Measurements from ENCODE around the gene RSBN1L. TPM values are rescaled to one million over a fixed set of nuclear protein-coding genes. Genes with fewer than 3 reads are reported as not detected.

Gene RSBN1L
- total RNA-seq, 1 donor from 2014 or later = 27.0 TPM

DNA sequence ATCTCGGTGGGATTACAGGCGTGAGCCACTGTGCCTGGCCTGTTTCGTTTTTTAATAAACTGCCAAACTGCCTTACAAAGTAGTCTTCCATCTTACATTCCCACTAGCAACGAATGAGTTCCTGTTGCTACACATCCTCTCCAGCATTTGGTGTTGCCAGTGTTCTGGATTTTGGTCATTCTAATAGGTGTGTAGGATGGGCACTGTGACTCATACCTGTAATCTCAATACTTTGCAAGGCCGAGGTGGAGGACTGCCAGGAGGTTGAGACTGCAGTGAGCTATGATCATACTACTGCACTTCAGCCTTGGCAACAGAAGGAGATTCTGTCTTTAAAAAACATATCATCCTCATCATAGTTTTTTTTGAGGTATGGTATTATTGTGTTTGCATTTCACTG lies 21.4 kb upstream of the RSBN1L start:
- Mint-ChIP-seq H3K27ac (ENCODE audit: unreplicated experiment) (no peak overlapping the region), H3K4me1 (ENCODE audit: low read depth, unreplicated experiment) (no peaks in the 10 kb centered on the region), H3K36me3 (ENCODE audit: unreplicated experiment) (no peaks in the 10 kb centered on the region), H3K27me3 (ENCODE audit: unreplicated experiment) (no peaks in the 10 kb centered on the region), H3K4me3 (ENCODE audit: unreplicated experiment) (no peak overlapping the region), H3K9me3 (ENCODE audit: unreplicated experiment) (no peaks in the 10 kb centered on the region)
- DNase-seq = no peak
- TF ChIP-seq, protein P1, sequence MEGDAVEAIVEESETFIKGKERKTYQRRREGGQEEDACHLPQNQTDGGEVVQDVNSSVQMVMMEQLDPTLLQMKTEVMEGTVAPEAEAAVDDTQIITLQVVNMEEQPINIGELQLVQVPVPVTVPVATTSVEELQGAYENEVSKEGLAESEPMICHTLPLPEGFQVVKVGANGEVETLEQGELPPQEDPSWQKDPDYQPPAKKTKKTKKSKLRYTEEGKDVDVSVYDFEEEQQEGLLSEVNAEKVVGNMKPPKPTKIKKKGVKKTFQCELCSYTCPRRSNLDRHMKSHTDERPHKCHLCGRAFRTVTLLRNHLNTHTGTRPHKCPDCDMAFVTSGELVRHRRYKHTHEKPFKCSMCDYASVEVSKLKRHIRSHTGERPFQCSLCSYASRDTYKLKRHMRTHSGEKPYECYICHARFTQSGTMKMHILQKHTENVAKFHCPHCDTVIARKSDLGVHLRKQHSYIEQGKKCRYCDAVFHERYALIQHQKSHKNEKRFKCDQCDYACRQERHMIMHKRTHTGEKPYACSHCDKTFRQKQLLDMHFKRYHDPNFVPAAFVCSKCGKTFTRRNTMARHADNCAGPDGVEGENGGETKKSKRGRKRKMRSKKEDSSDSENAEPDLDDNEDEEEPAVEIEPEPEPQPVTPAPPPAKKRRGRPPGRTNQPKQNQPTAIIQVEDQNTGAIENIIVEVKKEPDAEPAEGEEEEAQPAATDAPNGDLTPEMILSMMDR (IDR thresholded peaks at IDR 0.05; ENCODE audit: partially characterized antibody, unreplicated experiment) = no peak

DNA sequence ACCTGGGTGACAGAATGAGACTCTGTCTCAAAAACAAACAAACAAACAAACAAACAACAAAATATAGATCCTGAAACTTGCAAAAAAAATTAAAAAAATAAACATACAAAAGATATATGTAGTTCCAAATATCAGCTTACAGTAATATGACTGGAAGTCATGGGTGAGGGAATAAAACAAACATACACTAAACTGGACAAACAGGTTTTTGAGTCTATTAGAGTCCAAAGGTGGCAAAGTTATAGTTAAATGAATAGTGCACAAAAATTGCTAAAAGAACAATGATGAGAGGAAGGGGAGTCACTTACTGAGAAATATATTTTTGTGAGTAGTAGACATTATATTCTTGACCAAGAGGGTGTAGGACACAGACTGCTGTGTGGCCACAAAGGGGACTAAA lies 16.7 kb upstream of the RSBN1L start:
- Mint-ChIP-seq H3K4me3 (ENCODE audit: unreplicated experiment) (no peak overlapping the region), H3K36me3 (ENCODE audit: unreplicated experiment) (no peaks in the 10 kb centered on the region), H3K27ac (ENCODE audit: unreplicated experiment) (no peak overlapping the region), H3K9me3 (ENCODE audit: unreplicated experiment) (no peaks in the 10 kb centered on the region), H3K27me3 (ENCODE audit: unreplicated experiment) (no peaks in the 10 kb centered on the region), H3K4me1 (ENCODE audit: low read depth, unreplicated experiment) (peaks cover 6% of the 10 kb centered on the region)
- DNase-seq = no peak
- TF ChIP-seq, protein P1 (IDR thresholded peaks at IDR 0.05; ENCODE audit: partially characterized antibody, unreplicated experiment) = no peak

DNA sequence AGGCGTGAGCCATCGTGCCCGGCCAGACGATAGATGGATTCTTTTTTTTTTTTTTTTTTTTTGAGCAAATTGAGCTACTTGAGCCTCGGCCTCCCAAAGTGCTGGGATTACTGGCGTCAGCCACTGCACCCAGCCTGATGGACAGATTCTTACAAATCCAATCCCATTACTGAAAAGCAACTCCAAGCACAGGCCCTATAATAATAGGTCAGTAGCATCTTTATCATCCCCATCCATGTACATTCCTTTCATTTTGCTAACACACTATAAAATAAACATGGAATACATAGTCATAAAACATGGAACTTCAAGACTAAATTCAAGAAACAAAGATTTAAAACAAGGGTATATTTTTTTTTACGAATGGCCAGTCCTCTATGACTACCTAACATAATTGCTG lies 16.0 kb upstream of the RSBN1L start:
- Mint-ChIP-seq H3K4me3 (ENCODE audit: unreplicated experiment) (no peak overlapping the region), H3K27me3 (ENCODE audit: unreplicated experiment) (no peaks in the 10 kb centered on the region), H3K4me1 (ENCODE audit: low read depth, unreplicated experiment) (peaks cover 7% of the 10 kb centered on the region), H3K9me3 (ENCODE audit: unreplicated experiment) (no peaks in the 10 kb centered on the region), H3K27ac (ENCODE audit: unreplicated experiment) (no peak overlapping the region), H3K36me3 (ENCODE audit: unreplicated experiment) (no peaks in the 10 kb centered on the region)
- no peak for DNase-seq
- TF ChIP-seq, protein P1 (IDR thresholded peaks at IDR 0.05; ENCODE audit: partially characterized antibody, unreplicated experiment) = no peak

DNA sequence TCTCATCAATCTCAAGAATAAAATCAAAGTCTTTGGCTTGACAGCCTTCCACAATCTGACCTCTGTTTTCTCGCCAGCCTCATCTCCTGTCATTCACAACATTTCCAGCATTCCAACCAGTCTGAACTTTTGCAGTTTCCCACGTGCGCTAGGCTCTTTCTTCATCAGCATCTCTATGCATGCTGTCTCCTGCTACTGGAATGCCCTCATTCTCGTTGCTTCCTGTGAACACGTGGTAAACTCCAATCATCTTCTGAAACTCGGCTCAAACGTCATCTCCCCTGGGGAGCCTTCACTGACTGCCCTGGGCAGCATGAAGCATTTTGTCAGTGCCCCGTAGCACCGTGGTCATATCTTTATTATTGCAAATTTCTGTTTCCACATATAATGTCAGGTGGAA lies 12.2 kb upstream of the RSBN1L start:
- Mint-ChIP-seq H3K27ac (ENCODE audit: unreplicated experiment) (peak overlapping the region; percentile 18), H3K4me1 (ENCODE audit: low read depth, unreplicated experiment) (peaks cover 9% of the 10 kb centered on the region), H3K9me3 (ENCODE audit: unreplicated experiment) (no peaks in the 10 kb centered on the region), H3K36me3 (ENCODE audit: unreplicated experiment) (no peaks in the 10 kb centered on the region), H3K4me3 (ENCODE audit: unreplicated experiment) (peak overlapping the region; percentile 44), H3K27me3 (ENCODE audit: unreplicated experiment) (no peaks in the 10 kb centered on the region)
- TF ChIP-seq, protein P1 (IDR thresholded peaks at IDR 0.05; ENCODE audit: partially characterized antibody, unreplicated experiment) = no peak
- DNase-seq = peak; percentile 71

DNA sequence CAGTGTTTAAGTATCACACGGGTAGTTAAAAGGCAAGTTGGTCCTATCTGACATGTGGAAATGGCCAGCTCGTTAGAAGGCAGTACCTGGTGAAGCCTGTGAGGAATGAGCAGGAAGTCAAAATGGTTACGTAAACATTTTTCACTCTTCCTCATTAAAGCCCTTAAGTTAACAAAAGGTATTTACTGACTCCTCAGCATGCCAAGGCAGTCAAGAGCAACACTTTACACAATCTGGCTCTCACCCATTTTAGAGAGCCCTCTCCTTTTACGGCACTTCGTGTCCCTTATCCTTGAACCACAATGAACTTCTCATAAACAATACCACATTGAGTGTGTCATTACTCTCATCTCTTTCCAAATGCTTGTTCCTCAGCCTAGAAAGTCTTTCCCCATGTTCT lies 11.0 kb upstream of the RSBN1L start:
- H3K36me3 Mint-ChIP-seq (ENCODE audit: unreplicated experiment) = no peaks in the 10 kb centered on the region
- H3K4me1 Mint-ChIP-seq (ENCODE audit: low read depth, unreplicated experiment) = peaks cover 9% of the 10 kb centered on the region
- DNase-seq = no peak
- no peaks in the 10 kb centered on the region for H3K9me3 Mint-ChIP-seq (ENCODE audit: unreplicated experiment)
- H3K4me3 Mint-ChIP-seq (ENCODE audit: unreplicated experiment) = no peak overlapping the region
- no peaks in the 10 kb centered on the region for H3K27me3 Mint-ChIP-seq (ENCODE audit: unreplicated experiment)
- TF ChIP-seq, protein P1 (IDR thresholded peaks at IDR 0.05; ENCODE audit: partially characterized antibody, unreplicated experiment) = no peak
- H3K27ac Mint-ChIP-seq (ENCODE audit: unreplicated experiment) = peak overlapping the region; percentile 23
